PC-3 (cell line): ENCODE data around the gene HSFX2. TPM values are rescaled to one million over a fixed set of nuclear protein-coding genes. Genes with fewer than 3 reads are reported as not detected.
"Not testable (repeated sequence)": the region's sequence is repeated elsewhere in the genome, so short reads cannot be mapped to it uniquely, and the experiment has no call there.

Experiments used
- ATAC-seq: fragments of 200-7000 bp; cut with Tn5 transposase; 2 replicates; pipeline ENCODE4 v1.9.1; 2020; ENCODE audit warnings: mild to moderate bottlenecking, moderate library complexity
- BruUV-seq: library from RNA; stranded (reverse); fragments of 400-500 nt; replicated peaks from 2 replicates; lab custom pipeline; 2021; lab: Mats Ljungman, UMichigan
- CTCF ChIA-PET: fragments of 300-600 bp; sonication (Branson Sonifier 250); formaldehyde crosslinking; loops from one replicate; lab custom pipeline; 2022; ENCODE audit warnings: antibody characterized with exemption; lab: Charles Lee
- POLR2A ChIA-PET: fragments of 300-600 bp; sonication (Branson Sonifier 250); formaldehyde crosslinking; loops from one replicate; lab custom pipeline; 2022; ENCODE audit warnings: antibody characterized with exemption; ENCODE audit not compliant: unreplicated experiment; lab: Charles Lee
- DNase-seq: peaks from one replicate; pipeline ENCODE4 v3.0.0-alpha.2; 2015
- H2AFZ ChIP-seq: fragments of 300-600 bp; sonication (generic); 2 replicates; pipeline ENCODE4 v1.6.0; 2016; ENCODE audit warnings: antibody characterized with exemption, low read length
- H3F3A ChIP-seq: fragments of 300-600 bp; sonication (generic); one replicate; pipeline ENCODE4 v1.6.0; 2017; ENCODE audit warnings: antibody characterized with exemption, low read length, control low read depth, mild to moderate bottlenecking; ENCODE audit not compliant: unreplicated experiment
- H3K27ac ChIP-seq: fragments of 300-600 bp; sonication (generic); 2 replicates; pipeline ENCODE4 v1.5.1; 2016; ENCODE audit warnings: mild to moderate bottlenecking, low read length
- H3K27me3 ChIP-seq: fragments of 300-600 bp; sonication (generic); 2 replicates; pipeline ENCODE4 v1.6.1; 2016; ENCODE audit warnings: low read length, mixed read lengths
- H3K36me3 ChIP-seq: fragments of 300-600 bp; sonication (generic); 2 replicates; pipeline ENCODE4 v1.6.1; 2016; ENCODE audit warnings: low read depth, mixed run types, low read length, mixed read lengths
- H3K4me1 ChIP-seq: fragments of 300-600 bp; sonication (generic); 2 replicates; pipeline ENCODE4 v1.5.1; 2016; ENCODE audit warnings: low read length; ENCODE audit not compliant: insufficient read depth
- H3K4me2 ChIP-seq: fragments of 300-600 bp; sonication (generic); 2 replicates; pipeline ENCODE4 v1.6.0; 2016; ENCODE audit warnings: low read length
- H3K4me3 ChIP-seq: fragments of 300-600 bp; sonication (generic); 2 replicates; pipeline ENCODE4 v1.5.1; 2016; ENCODE audit warnings: mild to moderate bottlenecking, low read length, mixed read lengths
- H3K79me2 ChIP-seq: fragments of 300-600 bp; sonication (generic); 2 replicates; pipeline ENCODE4 v1.6.1; 2017; ENCODE audit warnings: low read length, mixed read lengths
- H3K9ac ChIP-seq: fragments of 300-600 bp; sonication (generic); 2 replicates; pipeline ENCODE4 v1.6.0; 2016; ENCODE audit warnings: mild to moderate bottlenecking, low read length
- H3K9me2 ChIP-seq: fragments of 300-600 bp; sonication (generic); replicated peaks from 2 replicates; pipeline ENCODE4 v1.6.1; 2016; ENCODE audit warnings: mixed run types, low read length, mixed read lengths
- H3K9me3 ChIP-seq: fragments of 300-600 bp; sonication (generic); 2 replicates; pipeline ENCODE4 v1.6.1; 2016; ENCODE audit warnings: low read length, mixed read lengths
- H4K20me1 ChIP-seq: fragments of 300-600 bp; sonication (generic); 2 replicates; pipeline ENCODE4 v1.6.1; 2016; ENCODE audit warnings: low read length, mixed read lengths
- EZH2 ChIP-seq: fragments of 300-600 bp; sonication (generic); IDR thresholded peaks from one replicate; pipeline ENCODE4 v1.6.1; 2017; ENCODE audit warnings: antibody characterized with exemption, mild to moderate bottlenecking, low read length; ENCODE audit not compliant: unreplicated experiment
- EZH2phosphoT487 ChIP-seq: fragments of 300-600 bp; sonication (generic); IDR thresholded peaks from 2 replicates; pipeline ENCODE4 v1.6.1; 2018; ENCODE audit warnings: mild to moderate bottlenecking, antibody characterized with exemption, low read length, borderline replicate concordance
- intact Hi-C: fragments of 100-400 bp; cut with micrococcal nuclease; formaldehyde crosslinking; loops from 2 replicates; pipeline ENCODE4 v1.9.0; 2023
- total RNA-seq: library from RNA; depleted of rRNA; stranded (reverse); fragments of >200 nt; gene quantifications from 2 replicates; pipeline ENCODE4 v1.2.3, GENCODE V29; 2014
- TF ChIP-seq, protein P1 (sequence below): fragments of 300-600 bp; sonication (generic); conservative IDR thresholded peaks from 2 replicates; pipeline ENCODE4 v1.5.1; 2017; ENCODE audit warnings: antibody characterized with exemption, low read depth, mild to moderate bottlenecking, low read length

The HSFX2 gene
- total RNA-seq, 1 experiment from 2014 or later, result not detected

GRCh38 chrX:149563359-149563758 is 31.8 kb downstream of the HSFX2 start:
- Histone ChIP-seq H3K9me2 (no peaks in the 10 kb centered on the region), H3K4me1 (no peaks in the 10 kb centered on the region), H3K27ac (no peak overlapping the region), H3K79me2 (no peaks in the 10 kb centered on the region), H3K9ac (no peak overlapping the region), H3K36me3 (no peaks in the 10 kb centered on the region), H3F3A (no peaks in the 10 kb centered on the region), H3K4me3 (no peak overlapping the region), H4K20me1 (no peaks in the 10 kb centered on the region), H3K27me3 (no peaks in the 10 kb centered on the region), H2AFZ (no peak overlapping the region), H3K9me3 (no peaks in the 10 kb centered on the region), H3K4me2 (no peak overlapping the region)
- POLR2A ChIA-PET, result no interaction called here
- CTCF ChIA-PET, result no interaction called here
- DNase-seq, result no peak
- ATAC-seq, result no peak
- no TSS peak for BruUV-seq
- TF ChIP-seq, protein P1, sequence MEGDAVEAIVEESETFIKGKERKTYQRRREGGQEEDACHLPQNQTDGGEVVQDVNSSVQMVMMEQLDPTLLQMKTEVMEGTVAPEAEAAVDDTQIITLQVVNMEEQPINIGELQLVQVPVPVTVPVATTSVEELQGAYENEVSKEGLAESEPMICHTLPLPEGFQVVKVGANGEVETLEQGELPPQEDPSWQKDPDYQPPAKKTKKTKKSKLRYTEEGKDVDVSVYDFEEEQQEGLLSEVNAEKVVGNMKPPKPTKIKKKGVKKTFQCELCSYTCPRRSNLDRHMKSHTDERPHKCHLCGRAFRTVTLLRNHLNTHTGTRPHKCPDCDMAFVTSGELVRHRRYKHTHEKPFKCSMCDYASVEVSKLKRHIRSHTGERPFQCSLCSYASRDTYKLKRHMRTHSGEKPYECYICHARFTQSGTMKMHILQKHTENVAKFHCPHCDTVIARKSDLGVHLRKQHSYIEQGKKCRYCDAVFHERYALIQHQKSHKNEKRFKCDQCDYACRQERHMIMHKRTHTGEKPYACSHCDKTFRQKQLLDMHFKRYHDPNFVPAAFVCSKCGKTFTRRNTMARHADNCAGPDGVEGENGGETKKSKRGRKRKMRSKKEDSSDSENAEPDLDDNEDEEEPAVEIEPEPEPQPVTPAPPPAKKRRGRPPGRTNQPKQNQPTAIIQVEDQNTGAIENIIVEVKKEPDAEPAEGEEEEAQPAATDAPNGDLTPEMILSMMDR, result no peak
- TF ChIP-seq EZH2phosphoT487 (no peak), EZH2 (no peak)
- intact Hi-C loops, result no loop called here

DNA sequence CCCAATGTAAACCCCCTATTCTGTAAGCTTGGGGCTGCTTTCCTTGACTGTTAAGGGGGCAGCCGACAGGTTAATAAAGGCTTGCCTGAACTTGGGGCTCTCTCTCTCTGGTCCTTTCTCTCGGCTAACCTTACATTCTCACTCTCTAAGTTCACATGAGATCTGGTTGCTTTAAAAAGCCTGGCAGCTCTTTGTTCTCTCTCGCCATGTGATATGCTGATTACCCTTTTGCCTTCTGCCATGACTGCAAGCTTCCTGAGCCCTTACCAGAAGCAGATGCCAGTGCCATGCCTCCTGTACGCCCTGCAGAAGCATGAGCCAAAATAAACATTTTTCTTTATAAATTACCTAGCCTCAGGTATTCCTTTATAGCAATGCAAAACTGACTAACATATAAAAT is 39.9 kb downstream of the HSFX2 start:
- H3K4me1 ChIP-seq, H3K4me2 ChIP-seq, POLR2A ChIA-PET, CTCF ChIA-PET, DNase-seq, intact Hi-C loops, H3K79me2 ChIP-seq, H3K9me2 ChIP-seq, BruUV-seq, H3F3A ChIP-seq, H3K36me3 ChIP-seq, ATAC-seq, H4K20me1 ChIP-seq, H3K9ac ChIP-seq, H3K9me3 ChIP-seq, H3K27me3 ChIP-seq, H2AFZ ChIP-seq, H3K4me3 ChIP-seq, H3K27ac ChIP-seq: not testable (repeated sequence)

DNA sequence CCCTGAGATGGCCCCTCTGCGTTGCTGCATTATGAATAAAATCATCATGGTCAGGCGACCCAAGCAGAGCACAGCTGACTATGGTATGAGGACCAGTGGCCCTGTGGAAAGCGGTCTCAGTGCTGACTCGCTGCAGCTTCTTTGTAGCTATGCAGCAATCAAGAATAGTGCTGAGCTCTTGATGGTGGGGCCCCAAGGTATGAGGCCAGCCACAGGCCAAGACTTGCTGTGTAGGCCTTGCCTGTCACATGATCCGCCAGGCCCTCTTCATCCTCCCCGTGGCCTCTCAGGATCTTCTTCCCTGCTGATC is 43.2 kb downstream of the HSFX2 start:
- BruUV-seq, H3K9me2 ChIP-seq, H3K27ac ChIP-seq, CTCF ChIA-PET, H3K4me1 ChIP-seq, H3K27me3 ChIP-seq, intact Hi-C loops, ATAC-seq, H3K4me2 ChIP-seq, H4K20me1 ChIP-seq, H3K9me3 ChIP-seq, H2AFZ ChIP-seq, DNase-seq, POLR2A ChIA-PET, H3K36me3 ChIP-seq, H3K79me2 ChIP-seq, H3K9ac ChIP-seq, H3K4me3 ChIP-seq, H3F3A ChIP-seq: not testable (repeated sequence)

GRCh38 chrX:149551245-149551938 is 43.7 kb downstream of the HSFX2 start:
- H3K4me1 ChIP-seq, H3K79me2 ChIP-seq, H3K9me2 ChIP-seq, CTCF ChIA-PET, intact Hi-C loops, H3K27me3 ChIP-seq, H2AFZ ChIP-seq, H3K9ac ChIP-seq, POLR2A ChIA-PET, H3K9me3 ChIP-seq, H3K27ac ChIP-seq, BruUV-seq, H3K4me2 ChIP-seq, ATAC-seq, H3F3A ChIP-seq, H3K4me3 ChIP-seq, H4K20me1 ChIP-seq, DNase-seq, H3K36me3 ChIP-seq: not testable (repeated sequence)

GRCh38 chrX:149550454-149550853 is 44.7 kb downstream of the HSFX2 start:
- POLR2A ChIA-PET, H2AFZ ChIP-seq, DNase-seq: not testable (repeated sequence)

DNA sequence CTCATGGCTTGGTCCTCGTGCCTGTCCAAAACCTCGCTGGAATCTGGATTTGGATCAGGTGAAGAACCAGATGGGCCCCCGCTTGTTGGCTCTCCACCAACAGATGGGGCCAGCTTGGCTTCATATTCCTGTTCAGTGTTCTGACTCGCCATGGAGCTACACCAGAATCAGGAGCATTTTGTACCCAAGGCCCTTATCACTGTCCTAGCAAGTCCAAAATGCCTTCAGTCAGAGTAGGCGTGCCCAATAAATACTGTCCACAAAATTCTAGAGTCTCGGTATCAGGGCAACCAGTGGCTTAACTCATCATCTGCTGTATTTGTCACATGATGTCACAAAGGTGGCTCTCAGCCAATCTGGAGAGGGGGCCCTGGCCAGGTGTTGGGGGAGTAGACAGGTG is 45.4 kb downstream of the HSFX2 start, which contains the start of gene HSFX3:
HSFX3 (minus strand) TSS at position 224 of the 400 bp plus-strand sequence; CDS start at position 152, 72 bp downstream.
- BruUV-seq, DNase-seq, H3K4me1 ChIP-seq, H3K9me3 ChIP-seq, CTCF ChIA-PET, H3K9ac ChIP-seq, POLR2A ChIA-PET, H3K27ac ChIP-seq, H3K27me3 ChIP-seq, H2AFZ ChIP-seq, H3K9me2 ChIP-seq, H3K4me3 ChIP-seq, H3F3A ChIP-seq, H3K79me2 ChIP-seq, H3K4me2 ChIP-seq, H3K36me3 ChIP-seq, H4K20me1 ChIP-seq, intact Hi-C loops, ATAC-seq: not testable (repeated sequence)

More at GRCh38 chrX:149550454-149550853, 44.7 kb downstream of the HSFX2 start:
- H4K20me1 ChIP-seq, intact Hi-C loops, H3K4me3 ChIP-seq, H3K9me3 ChIP-seq, H3K4me2 ChIP-seq, H3K79me2 ChIP-seq, H3K36me3 ChIP-seq, H3F3A ChIP-seq, H3K27ac ChIP-seq, ATAC-seq, H3K27me3 ChIP-seq, H3K4me1 ChIP-seq, H3K9me2 ChIP-seq, CTCF ChIA-PET, H3K9ac ChIP-seq: not testable (repeated sequence)
- BruUV-seq, result TSS peak; percentile 16
